Measurements from ENCODE around the gene RBBP8.

RBBP8 gene

GRCh38 chr18:22962004-22962403, 28.9 kb downstream of the RBBP8 start:
- H3K27me3 ChIP-seq (ENCODE audit: insufficient read depth, insufficient read length) = no peaks in the 10 kb centered on the region
- H3K9me3 ChIP-seq (ENCODE audit: insufficient read depth, low read length) = no peaks in the 10 kb centered on the region
- TF ChIP-seq ZNF274 (IDR thresholded peaks at IDR 0.05; ENCODE audit: low read depth, low read length) (no peak), YY1 (IDR thresholded peaks at IDR 0.05; ENCODE audit: insufficient read depth, insufficient read length) (no peak), SUZ12 (IDR thresholded peaks at IDR 0.05; ENCODE audit: extremely low read depth, insufficient read depth, insufficient read length) (no peak)
- H3K4me1 ChIP-seq (ENCODE audit: insufficient read depth, insufficient read length) = no peaks in the 10 kb centered on the region
- no peak overlapping the region for H3K4me3 ChIP-seq (ENCODE audit: insufficient read length, low read depth)
- H3K9ac ChIP-seq (ENCODE audit: insufficient read length, low read depth) = no peak overlapping the region
- H3K36me3 ChIP-seq (ENCODE audit: insufficient read depth, insufficient read length, low read length) = peaks cover 8% of the 10 kb centered on the region
- no peak for DNase-seq (ENCODE audit: low read depth, low spot score)

- Histone ChIP-seq H3K4me3 (ENCODE audit: insufficient read length, low read depth) (no peak overlapping the region), H3K27me3 (ENCODE audit: insufficient read depth, insufficient read length) (no peaks in the 10 kb centered on the region), H3K9me3 (ENCODE audit: insufficient read depth, low read length) (no peaks in the 10 kb centered on the region), H3K4me1 (ENCODE audit: insufficient read depth, insufficient read length) (no peaks in the 10 kb centered on the region), H3K36me3 (ENCODE audit: insufficient read depth, insufficient read length, low read length) (peaks cover 8% of the 10 kb centered on the region), H3K9ac (ENCODE audit: insufficient read length, low read depth) (no peak overlapping the region)
- TF ChIP-seq SUZ12 (IDR thresholded peaks at IDR 0.05; ENCODE audit: extremely low read depth, insufficient read depth, insufficient read length) (no peak), ZNF274 (IDR thresholded peaks at IDR 0.05; ENCODE audit: low read depth, low read length) (no peak), YY1 (IDR thresholded peaks at IDR 0.05; ENCODE audit: insufficient read depth, insufficient read length) (no peak)
- no peak for DNase-seq (ENCODE audit: low read depth, low spot score)
Observed at GRCh38 chr18:22964116-22964515, 31.0 kb downstream of the RBBP8 start.

- Histone ChIP-seq H3K36me3 (ENCODE audit: insufficient read depth, insufficient read length, low read length) (peaks cover 8% of the 10 kb centered on the region), H3K4me3 (ENCODE audit: insufficient read length, low read depth) (no peak overlapping the region), H3K27me3 (ENCODE audit: insufficient read depth, insufficient read length) (no peaks in the 10 kb centered on the region), H3K4me1 (ENCODE audit: insufficient read depth, insufficient read length) (no peaks in the 10 kb centered on the region), H3K9me3 (ENCODE audit: insufficient read depth, low read length) (no peaks in the 10 kb centered on the region), H3K9ac (ENCODE audit: insufficient read length, low read depth) (no peak overlapping the region)
- no peak for DNase-seq (ENCODE audit: low read depth, low spot score)
- no peak for TF ChIP-seq SUZ12 (IDR thresholded peaks at IDR 0.05; ENCODE audit: extremely low read depth, insufficient read depth, insufficient read length)
- TF ChIP-seq YY1 (IDR thresholded peaks at IDR 0.05; ENCODE audit: insufficient read depth, insufficient read length) = no peak
- no peak for TF ChIP-seq ZNF274 (IDR thresholded peaks at IDR 0.05; ENCODE audit: low read depth, low read length)
Observed at GRCh38 chr18:22964722-22965121, 31.6 kb downstream of the RBBP8 start.

GRCh38 chr18:22971038-22971437, 37.9 kb downstream of the RBBP8 start:
- no peak for TF ChIP-seq ZNF274 (IDR thresholded peaks at IDR 0.05; ENCODE audit: low read depth, low read length)
- TF ChIP-seq SUZ12 (IDR thresholded peaks at IDR 0.05; ENCODE audit: extremely low read depth, insufficient read depth, insufficient read length) = no peak
- TF ChIP-seq YY1 (IDR thresholded peaks at IDR 0.05; ENCODE audit: insufficient read depth, insufficient read length) = no peak
- Histone ChIP-seq H3K27me3 (ENCODE audit: insufficient read depth, insufficient read length) (no peaks in the 10 kb centered on the region), H3K9ac (ENCODE audit: insufficient read length, low read depth) (no peak overlapping the region), H3K36me3 (ENCODE audit: insufficient read depth, insufficient read length, low read length) (peaks cover 10% of the 10 kb centered on the region), H3K4me3 (ENCODE audit: insufficient read length, low read depth) (no peak overlapping the region), H3K4me1 (ENCODE audit: insufficient read depth, insufficient read length) (no peaks in the 10 kb centered on the region), H3K9me3 (ENCODE audit: insufficient read depth, low read length) (no peaks in the 10 kb centered on the region)
- no peak for DNase-seq (ENCODE audit: low read depth, low spot score)

GRCh38 chr18:22974001-22974400, 40.9 kb downstream of the RBBP8 start:
- H3K9ac ChIP-seq (ENCODE audit: insufficient read length, low read depth) = no peak overlapping the region
- peaks cover 7% of the 10 kb centered on the region for H3K36me3 ChIP-seq (ENCODE audit: insufficient read depth, insufficient read length, low read length)
- TF ChIP-seq ZNF274 (IDR thresholded peaks at IDR 0.05; ENCODE audit: low read depth, low read length) = no peak
- TF ChIP-seq YY1 (IDR thresholded peaks at IDR 0.05; ENCODE audit: insufficient read depth, insufficient read length) = no peak
- no peak for TF ChIP-seq SUZ12 (IDR thresholded peaks at IDR 0.05; ENCODE audit: extremely low read depth, insufficient read depth, insufficient read length)
- no peak for DNase-seq (ENCODE audit: low read depth, low spot score)
- H3K4me1 ChIP-seq (ENCODE audit: insufficient read depth, insufficient read length) = no peaks in the 10 kb centered on the region
- no peaks in the 10 kb centered on the region for H3K9me3 ChIP-seq (ENCODE audit: insufficient read depth, low read length)
- no peaks in the 10 kb centered on the region for H3K27me3 ChIP-seq (ENCODE audit: insufficient read depth, insufficient read length)
- H3K4me3 ChIP-seq (ENCODE audit: insufficient read length, low read depth) = no peak overlapping the region

- H3K4me1 ChIP-seq (ENCODE audit: insufficient read depth, insufficient read length) = no peaks in the 10 kb centered on the region
- H3K9ac ChIP-seq (ENCODE audit: insufficient read length, low read depth) = no peak overlapping the region
- no peak for DNase-seq (ENCODE audit: low read depth, low spot score)
- peaks cover 7% of the 10 kb centered on the region for H3K36me3 ChIP-seq (ENCODE audit: insufficient read depth, insufficient read length, low read length)
- no peak overlapping the region for H3K4me3 ChIP-seq (ENCODE audit: insufficient read length, low read depth)
- H3K27me3 ChIP-seq (ENCODE audit: insufficient read depth, insufficient read length) = no peaks in the 10 kb centered on the region
- no peaks in the 10 kb centered on the region for H3K9me3 ChIP-seq (ENCODE audit: insufficient read depth, low read length)
- TF ChIP-seq ZNF274 (IDR thresholded peaks at IDR 0.05; ENCODE audit: low read depth, low read length) (no peak), YY1 (IDR thresholded peaks at IDR 0.05; ENCODE audit: insufficient read depth, insufficient read length) (no peak), SUZ12 (IDR thresholded peaks at IDR 0.05; ENCODE audit: extremely low read depth, insufficient read depth, insufficient read length) (no peak)
Observed at GRCh38 chr18:22974707-22975106, 41.6 kb downstream of the RBBP8 start.

- no peaks in the 10 kb centered on the region for H3K9me3 ChIP-seq (ENCODE audit: insufficient read depth, low read length)
- DNase-seq (ENCODE audit: low read depth, low spot score) = no peak
- H3K27me3 ChIP-seq (ENCODE audit: insufficient read depth, insufficient read length) = no peaks in the 10 kb centered on the region
- TF ChIP-seq YY1 (IDR thresholded peaks at IDR 0.05; ENCODE audit: insufficient read depth, insufficient read length) (no peak), ZNF274 (IDR thresholded peaks at IDR 0.05; ENCODE audit: low read depth, low read length) (no peak), SUZ12 (IDR thresholded peaks at IDR 0.05; ENCODE audit: extremely low read depth, insufficient read depth, insufficient read length) (no peak)
- no peak overlapping the region for H3K4me3 ChIP-seq (ENCODE audit: insufficient read length, low read depth)
- H3K9ac ChIP-seq (ENCODE audit: insufficient read length, low read depth) = no peak overlapping the region
- H3K4me1 ChIP-seq (ENCODE audit: insufficient read depth, insufficient read length) = no peaks in the 10 kb centered on the region
- peaks cover 7% of the 10 kb centered on the region for H3K36me3 ChIP-seq (ENCODE audit: insufficient read depth, insufficient read length, low read length)
Observed at GRCh38 chr18:22975508-22975907, 42.4 kb downstream of the RBBP8 start.

Measured in NT2/D1 (cell line).